Measurements from ENCODE around the gene SDR42E2. TPM values are rescaled to one million over a fixed set of nuclear protein-coding genes. Genes with fewer than 3 reads are reported as not detected.
"Not testable (repeated sequence)": the region's sequence is repeated elsewhere in the genome, so short reads cannot be mapped to it uniquely, and the experiment has no call there.

SDR42E2 gene
- total RNA-seq: not detected in 2 replicates

DNA sequence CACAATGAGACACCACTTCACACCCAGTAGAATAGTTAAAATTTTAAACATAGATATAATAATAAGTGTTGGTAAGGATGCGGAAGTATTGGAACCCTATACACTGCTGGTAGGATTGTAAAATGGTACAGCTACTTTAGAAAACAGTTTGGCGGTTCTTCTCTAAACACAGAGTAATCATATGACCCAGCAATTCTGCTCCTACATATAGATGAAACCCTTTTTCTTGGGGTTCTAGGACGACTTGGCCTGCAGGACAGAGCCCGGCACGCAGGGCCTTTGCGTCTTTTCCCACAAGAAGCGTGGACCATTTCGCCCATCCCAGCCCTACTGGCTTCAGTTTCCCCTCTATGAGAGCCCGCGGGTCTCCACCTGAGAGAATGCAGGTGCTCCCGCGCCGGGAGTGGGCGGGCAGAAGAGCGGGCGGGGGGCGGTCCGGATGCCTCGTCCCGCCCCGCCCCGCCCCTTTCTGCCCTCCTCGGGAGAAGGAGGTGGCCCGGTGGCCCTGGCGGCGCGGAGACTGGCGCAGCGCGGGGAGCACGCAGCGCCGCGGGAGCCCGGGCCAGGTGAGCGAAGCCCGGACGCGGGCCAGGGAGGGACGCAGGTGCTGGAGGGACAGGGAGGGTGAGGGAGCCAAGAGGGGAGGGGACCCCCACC is at the start of gene SDR42E2:
TSS of gene SDR42E2 (plus strand) at position 508 of the 657 bp plus-strand sequence. CDS start 3,077 bp downstream, outside the sequence.
- DNase-seq: no peak

DNA sequence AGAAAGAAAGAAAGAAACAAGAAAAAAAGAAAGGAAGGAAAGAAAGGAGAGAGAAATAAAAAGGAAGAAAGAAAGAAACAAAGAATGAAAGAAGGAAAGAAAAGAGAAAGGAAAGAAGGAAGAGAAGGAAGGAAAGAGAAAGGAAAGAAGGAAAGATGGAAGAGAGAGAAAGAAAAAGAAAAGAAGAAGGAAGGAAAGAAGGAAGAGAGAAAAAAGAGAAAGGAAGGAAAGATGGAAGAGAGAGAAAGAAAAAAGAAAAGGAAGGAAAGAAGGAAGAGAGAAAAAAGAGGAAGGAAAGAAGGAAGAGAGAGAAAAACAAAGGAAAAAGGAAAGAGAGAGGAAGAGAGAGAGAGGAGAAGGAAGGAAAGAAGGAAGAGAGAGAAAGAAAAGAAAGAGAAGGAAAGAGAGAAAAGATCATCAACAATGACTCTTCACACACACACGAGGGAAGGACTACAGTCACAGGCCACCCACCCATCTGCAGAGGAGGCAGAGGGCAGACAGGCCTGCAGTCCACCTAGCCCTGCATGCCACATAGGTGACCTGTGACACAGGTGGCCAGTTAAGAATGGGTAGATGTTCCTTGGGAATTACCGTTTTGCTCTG is 46.1 kb upstream of the SDR42E2 start:
- DNase-seq: no peak

DNA sequence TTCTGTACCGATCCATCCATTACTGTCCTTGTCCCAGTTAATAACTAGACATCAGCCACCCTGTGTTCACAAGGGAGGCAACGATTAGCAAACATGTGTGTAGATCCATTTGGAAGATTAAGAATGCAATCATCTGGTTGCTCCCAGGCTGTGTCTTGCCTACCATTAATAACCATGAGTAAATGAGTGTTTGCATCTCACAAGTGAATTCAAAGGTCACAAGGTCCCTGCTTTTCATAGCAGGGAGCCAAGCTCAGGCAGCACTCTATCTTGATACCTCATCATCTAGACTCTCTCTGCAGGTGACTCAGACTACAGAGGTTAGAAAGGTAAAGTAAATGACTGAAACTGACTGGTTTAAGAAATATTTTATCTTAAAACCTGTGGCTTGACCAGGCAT is 44.7 kb upstream of the SDR42E2 start:
- DNase-seq: no peak

DNA sequence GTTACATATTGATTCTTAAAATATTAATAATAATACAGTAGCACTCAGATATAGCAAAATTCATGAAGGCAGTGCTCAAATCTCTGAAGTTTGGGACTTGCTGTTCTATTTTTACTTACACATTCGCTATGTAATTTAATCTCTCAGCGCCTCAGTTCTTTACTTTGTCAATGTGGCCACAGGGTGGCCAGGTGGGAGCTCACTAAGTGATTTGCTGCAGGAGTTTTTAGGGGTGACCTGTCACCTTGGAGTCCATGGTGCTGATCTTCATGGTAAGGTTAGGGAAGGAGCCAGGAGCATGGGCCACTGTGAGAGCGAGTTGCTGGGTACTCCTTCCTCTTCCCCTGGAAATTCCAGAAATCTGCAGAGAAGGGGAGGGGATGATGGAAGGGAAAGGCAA is 41.9 kb upstream of the SDR42E2 start:
- no peak for DNase-seq

DNA sequence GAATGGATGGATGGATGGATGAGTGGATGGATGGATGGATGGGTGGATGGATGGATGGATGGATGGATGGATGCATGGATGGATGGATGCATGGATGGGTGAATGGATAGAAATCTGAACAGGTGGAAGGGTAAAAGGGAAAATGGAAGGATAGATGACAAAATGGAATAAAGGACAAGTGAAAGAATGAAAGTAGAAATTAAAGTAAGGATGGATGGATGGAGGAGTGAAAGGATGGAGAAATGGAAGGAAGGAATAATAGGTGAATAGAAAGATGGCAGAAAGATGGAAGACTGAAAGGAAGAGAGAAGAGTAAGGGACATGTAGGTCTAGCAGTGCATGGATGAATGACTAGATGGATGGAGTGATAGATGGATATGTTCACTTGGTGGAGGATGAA is 40.1 kb upstream of the SDR42E2 start:
- DNase-seq: no peak

DNA sequence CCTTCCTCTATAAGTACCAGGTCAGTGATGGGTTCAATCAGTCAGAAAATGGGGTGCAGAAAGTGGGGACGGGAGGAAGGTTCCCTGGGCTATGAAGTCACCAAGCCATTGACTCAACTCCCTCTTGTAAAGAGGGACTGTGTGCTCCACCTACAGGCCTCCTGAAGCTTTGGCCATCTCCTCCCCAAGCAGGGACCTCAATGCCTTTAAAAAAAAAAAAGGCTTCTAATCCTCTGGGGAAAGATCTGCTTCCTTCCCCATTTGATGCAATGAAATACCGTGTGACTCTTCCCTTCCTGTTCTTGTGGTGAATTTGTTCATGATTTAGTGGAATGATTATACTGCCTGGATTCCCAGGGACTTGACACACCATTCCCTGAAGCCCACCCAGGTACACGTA is 39.2 kb upstream of the SDR42E2 start:
- DNase-seq: no peak

DNA sequence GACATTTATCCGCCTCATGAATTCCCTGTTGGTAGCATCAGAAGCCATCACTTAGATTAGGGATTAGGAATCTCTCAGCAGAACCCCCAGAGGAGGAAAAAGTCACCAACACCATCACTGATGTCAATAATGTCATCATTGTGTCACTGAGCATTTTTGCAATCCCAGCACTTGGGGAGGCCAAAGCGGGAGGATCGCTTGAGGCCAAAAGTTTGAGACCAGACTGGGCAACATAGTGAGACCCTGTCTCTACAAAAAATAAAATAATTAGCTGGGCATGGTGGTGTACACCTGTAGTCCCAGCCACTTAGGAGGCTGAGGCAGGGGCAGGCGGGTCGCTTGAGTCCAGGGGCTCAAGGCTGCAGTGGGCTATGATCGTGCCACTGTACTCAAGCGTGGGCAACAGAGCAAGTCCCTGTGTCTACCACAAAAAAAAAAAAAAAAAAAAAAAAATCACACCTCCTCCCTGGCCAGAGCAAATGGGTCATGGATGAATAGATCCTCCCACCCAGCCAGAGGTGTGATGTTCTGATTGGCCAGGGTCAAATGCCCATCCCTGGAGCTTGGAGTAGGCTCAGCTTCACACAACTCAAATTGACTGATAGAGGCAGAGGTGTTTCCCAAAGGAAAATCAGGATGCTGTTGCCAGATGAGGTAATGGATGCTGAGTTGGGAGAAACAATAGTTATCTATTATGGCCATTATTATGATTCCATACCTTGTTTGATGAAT is 38.4 kb upstream of the SDR42E2 start:
- DNase-seq: no peak

DNA sequence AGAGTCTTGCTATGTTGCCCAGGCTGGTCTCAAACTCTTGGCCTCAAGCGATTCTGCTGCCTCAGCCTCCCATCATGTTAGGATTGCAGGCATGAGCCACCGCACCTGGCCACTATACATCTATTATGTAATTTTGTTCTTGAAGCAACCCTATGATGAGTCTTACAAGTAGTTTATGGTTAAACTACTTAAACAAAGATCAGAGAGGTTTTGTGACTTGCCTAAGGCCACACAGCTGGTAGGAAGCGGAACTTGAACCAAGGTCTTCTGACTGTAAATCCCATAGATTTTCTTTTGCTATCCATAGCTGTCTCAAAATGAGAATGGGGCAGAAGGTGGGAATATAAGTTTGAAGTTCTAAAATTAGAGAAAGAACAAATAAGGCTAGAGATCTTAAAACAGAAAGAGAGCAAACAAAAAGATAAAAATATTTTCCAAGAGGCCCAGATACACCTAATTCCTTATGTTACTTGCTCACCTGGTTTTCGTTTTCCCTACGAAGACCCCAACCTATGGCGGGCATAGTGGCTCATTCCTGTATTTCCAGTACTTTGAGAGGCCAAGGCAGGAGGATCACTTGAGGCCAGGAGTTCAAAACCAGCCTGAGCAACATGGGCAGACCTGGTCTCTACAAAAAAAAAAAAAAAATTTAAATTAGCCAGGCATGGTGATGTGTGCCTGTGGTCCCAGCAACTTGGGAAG is 37.6 kb upstream of the SDR42E2 start:
- DNase-seq: no peak

DNA sequence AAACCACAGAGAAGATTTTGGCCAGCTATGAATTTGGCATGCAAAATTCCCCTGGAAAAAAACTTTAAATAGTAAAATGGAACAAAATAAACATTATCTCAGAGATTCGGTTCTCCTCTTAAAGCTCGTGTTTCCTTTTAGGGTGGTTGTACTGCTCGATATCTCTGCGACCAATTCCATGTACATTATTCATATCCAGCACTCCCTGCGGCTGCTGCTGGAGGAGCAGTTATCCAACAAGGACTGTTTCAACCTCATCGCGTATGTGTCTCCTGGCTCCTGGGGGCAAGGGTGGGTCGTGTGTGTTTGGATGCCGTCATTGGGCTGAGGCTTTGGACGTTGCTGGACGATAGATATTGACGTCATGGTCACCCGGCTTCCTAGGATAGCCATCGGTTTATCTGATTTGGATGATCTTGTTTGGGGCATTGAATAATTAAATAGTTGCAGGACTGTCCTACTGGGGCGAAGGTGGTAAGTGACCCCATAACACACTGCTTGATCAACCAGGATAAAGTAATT is 36.2 kb upstream of the SDR42E2 start:
- no peak for DNase-seq

DNA sequence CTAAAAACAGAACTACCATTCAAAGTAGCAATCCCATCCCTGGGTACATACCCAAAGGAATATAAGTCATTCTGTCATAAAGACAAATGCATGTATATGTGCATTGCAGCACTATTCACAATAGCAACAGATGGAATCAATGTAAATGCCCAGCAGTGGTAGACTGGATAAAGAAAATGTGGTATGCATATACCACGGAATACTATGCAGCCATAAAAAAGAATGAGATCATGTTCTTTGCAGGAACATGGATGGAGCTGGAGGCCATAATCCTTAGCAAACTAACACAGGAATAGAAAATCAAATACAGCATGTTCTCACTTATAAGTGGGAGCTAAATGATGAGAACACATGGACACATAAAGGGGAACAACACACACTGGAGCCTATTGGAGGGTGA is 33.8 kb upstream of the SDR42E2 start:
- DNase-seq: not testable (repeated sequence)

DNA sequence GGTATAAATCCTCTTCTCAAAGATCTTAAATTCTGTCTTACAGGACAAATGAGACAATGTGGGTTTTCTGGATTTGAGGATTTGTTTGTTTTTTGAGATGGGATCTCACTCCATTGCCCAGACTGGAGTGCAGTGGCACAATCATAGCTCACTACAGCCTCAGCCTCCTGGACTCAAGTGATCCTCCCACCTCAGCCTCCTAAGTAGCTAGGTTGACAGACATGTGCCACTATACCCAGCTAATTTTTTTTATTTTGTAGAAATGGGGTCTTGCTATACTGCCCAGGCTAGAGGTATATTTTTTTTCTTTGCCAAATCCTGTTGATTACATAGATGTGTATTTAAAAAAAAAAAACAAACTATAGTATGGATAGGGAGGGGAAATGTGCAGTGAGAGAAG is 31.8 kb upstream of the SDR42E2 start:
- DNase-seq: no peak

DNA sequence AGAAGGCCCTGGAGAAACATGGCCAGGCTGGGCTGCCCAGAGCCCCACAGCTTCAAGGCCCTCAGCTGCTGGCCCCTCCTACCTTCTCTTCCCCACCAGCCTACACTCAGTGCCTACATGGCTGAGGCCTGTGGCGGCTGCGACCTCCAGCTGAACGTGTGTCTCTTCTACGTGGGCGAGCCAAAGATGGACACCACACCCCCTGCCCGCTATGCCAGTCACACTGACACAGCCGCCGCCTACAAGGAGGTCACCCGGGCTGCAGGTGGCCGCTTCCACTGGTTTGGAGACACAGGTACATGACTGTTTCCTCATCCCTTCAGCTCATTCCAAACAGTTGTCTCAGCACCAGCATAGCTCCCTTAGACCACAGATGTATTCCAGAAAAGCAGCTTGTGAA is 29.5 kb upstream of the SDR42E2 start:
- no peak for DNase-seq

DNA sequence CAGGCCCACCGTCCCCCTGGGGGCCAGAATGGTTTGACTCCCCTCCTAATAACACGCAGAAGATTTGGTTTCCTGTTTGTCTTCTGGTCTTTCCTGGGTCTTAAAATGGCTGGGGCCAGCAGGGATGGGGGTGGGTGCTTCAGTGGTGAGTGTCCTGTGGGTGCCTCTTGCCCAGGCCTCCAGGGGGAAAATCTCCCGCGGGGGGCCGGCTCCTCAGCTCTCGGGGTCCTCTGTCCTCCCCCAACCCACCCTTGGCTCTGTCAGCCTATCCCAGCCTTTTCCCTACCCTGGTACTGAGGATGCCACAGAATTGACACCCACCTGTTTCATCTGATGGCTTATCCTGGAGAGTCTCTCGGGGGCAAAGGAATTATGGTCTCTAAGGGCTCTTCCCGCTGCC is 23.8 kb upstream of the SDR42E2 start:
- DNase-seq: no peak

DNA sequence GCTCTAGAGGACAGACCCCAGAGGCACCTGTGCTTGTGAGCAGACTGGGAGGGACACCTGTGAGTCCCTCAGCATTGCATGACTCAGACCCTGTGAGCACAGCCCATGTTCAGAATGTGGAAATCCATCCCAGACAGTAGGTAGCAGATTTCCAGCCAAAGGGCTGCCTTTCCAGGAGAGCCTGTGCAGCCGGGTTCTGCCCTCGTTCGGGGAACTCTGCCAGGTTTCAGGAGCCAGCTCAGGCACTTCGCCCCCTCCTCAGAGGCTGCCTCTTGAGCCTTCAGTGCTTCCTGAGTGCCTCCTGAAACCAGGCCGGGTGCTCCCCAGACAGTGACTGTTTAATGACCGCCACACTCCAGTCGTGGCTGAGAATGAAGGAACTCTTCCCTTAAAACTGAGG is 23.3 kb upstream of the SDR42E2 start:
- no peak for DNase-seq

DNA sequence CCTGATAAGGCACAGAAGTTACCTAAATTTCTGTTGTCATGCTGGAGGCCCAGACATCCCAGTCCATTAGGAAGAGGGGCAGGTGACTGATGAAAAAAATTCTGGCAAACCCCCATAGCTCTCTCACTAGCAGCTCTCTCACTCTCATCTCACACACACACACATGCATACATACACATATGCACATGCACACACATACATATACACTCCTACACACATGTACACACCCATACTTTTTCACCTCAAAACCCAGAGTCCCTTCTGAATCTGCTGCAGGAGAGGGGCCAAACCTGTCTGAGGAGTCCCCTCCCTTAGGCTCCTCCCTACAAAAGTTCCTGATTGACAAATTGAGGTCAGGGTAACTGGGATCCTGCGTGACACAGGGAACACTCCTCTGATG is 22.6 kb upstream of the SDR42E2 start:
- no peak for DNase-seq

DNA sequence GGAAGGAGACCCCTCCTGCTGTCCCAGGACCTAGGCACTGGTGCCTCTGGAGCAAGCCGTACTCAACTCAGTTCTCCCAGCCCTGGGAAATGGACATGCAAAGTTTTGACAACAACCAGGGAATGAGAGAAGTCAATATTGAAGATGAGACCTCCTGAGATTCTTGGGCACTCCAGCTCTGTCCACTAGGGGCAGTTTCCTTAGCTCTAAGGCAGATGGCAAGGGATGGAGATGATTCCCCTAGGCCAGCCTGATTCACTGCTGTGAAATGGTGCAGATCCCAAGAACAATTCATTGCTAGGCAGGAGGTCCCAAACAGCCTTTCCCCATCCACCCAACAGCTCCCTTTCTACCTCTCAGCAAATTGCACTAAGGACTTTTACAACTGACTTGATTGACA is 20.5 kb upstream of the SDR42E2 start:
- DNase-seq: peak; percentile 35

DNA sequence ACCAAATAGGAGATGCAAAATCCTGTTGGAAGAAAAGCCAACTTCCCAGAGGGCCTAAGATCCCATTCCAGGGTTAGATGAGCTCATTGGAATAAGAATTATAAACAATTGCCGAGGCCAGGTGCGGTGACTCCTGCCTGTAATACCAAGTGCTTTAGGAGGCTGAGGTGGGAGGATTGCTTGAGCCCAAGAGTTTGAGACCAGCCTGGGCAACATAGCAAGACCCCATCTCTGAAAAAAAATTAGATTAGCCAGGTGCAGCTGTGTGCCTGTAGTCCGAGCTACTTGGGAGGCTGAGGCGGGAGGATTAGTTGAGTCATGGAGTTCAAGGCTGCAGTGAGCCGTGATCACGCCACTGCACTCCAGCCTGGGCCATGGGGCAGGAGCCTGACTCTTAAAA is 17.8 kb upstream of the SDR42E2 start:
- DNase-seq: no peak

DNA sequence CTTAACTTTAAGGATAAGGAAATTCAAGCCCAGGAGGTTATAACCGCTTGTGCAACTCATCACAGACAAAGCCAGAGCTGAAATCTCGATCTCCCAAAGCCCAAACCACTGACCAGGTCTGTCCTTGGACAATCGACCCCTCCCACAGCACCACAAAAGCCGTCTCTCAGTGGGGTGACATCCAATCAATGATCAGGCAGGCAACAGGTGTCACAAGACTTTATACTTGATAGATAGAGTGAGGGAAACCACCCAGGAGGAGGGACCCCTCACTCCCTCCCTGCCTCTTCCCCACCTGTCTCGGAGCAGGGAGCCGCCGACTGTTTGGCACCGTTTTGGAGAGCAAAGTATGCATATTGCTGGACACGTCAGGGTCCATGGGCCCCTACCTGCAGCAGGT is 14.5 kb upstream of the SDR42E2 start:
- DNase-seq: no peak

DNA sequence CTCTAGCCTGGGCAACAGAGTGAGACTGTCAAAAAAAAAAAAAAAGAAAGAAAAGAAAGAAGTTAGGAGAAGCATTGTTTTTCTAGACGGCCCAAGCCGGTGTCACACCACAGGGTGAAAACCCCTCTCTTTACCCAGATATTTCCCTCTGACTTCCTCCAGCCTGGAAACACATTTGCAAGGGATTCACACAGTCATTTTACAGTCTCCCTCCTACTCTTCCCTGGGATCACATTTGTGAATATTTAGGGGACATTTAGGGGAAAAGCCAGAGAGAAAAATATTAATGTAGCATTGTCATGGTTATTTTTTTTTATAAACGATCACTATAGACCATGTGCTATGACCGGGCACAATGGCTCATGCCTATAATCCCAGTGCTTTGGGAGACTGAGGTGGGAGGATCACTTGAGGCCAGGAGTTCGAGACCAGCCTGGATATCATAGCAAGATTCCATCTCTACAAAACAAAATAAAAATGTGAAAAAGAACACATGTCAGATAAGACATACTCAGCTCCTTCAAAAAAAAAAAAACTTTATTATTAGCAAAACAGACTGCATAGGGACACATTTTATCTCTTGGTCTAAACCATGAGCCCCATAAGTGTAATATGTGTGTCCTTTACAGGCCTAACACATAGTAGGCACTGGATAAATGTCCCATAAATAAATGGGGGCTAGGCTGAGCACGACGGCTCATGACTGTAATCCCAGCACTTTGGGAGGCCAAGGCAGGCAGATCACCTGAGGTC is 10.9 kb upstream of the SDR42E2 start:
- DNase-seq: no peak

DNA sequence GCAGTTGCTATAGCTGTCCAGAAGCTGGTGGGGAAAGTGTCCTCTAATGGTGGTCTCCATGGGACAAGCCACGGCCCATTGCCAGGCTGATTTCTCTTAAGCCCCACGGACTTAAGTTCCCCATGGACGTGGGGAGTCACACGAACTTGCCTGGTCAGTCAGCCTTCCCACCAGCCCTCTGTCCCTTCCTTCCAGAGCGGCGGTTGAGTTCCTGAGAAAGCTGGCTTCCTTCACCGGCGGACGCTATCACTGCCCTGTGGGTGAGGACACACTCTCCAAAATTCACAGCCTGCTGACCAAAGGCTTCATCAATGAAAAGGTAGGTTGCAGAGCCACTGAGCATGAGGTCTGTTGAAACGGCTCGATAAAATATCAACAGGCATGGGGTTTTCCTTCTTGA is 10.0 kb upstream of the SDR42E2 start:
- no peak for DNase-seq

DNA sequence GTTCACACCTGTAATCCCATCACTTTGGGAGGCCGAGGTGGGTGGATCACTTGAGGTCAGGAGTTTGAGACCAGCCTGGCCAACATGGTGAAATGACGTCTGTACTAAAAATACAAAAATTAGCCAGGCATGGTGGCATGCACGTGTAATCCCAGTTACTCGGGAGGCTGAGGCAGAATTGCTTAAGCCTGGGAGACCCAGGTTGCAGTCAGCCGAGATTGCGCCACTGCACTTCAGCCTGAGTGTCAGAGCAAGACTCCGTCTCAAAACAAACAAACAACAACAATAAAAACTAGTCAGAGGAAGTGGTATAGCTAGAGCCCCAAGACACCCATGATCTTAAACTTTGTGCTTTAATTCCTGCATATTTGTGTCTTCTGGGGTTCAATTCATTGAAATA is 9.2 kb upstream of the SDR42E2 start:
- DNase-seq: not testable (repeated sequence)

DNA sequence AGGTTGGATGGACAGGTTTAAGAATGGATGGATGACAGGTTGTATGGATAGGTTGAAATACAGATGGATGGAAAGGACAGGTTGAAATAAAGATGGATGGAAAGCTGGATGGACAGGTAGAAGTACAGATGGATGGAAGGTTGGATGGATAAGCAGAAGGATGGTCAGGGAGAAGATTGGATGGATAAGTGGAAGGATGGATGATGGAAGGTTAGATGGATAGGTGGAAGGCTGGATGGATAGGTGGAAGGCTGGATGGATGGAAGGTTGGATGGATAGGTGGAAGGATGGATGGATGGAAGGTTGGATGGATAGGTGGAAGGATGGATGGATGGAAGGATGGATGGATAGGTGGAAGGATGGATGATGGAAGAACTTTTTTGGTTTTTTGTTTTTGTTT is 905 bp upstream of the SDR42E2 start:
- DNase-seq: no peak

DNA sequence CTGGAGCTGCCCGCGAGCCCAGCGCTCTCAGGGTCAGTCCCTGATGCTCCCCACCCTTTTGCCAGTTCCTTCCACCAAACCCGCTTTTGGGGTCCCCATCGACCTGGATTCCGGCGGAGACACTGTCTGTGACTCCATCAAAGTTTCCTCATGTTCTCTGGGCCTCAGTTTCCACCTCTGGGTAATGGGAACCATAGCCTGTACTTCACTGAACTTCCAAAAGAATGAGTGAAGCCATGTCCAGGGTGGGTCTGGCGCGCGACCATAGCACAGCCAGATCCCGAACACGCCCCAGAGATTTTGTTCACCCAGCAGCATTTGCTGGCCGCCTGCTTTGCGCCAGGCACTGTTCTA is 327 bp downstream of the SDR42E2 start:
- DNase-seq: no peak

Measured in dermis blood vessel endothelial cell (primary cell).